Tongue (tissue), 2 donors: ENCODE data around the gene SIGLECL1. TPM values are rescaled to one million over a fixed set of nuclear protein-coding genes. Genes with fewer than 3 reads are reported as not detected.

Experiments used
- DNase-seq: peaks from one replicate; pipeline ENCODE4 v3.0.0-alpha.2; 2015
- total RNA-seq: library from RNA; depleted of rRNA; stranded (reverse); fragments of >200 nt; gene quantifications from one replicate; pipeline ENCODE4 v1.2.3, GENCODE V29; 2014

SIGLECL1 gene
- total RNA-seq, 1 donor from 2014 or later: not detected

GRCh38 chr19:51253088-51253806 is 2.4 kb downstream of the SIGLECL1 start:
- DNase-seq: no peak

- no peak for DNase-seq
Observed at GRCh38 chr19:51256155-51256625, 5.3 kb downstream of the SIGLECL1 start.

GRCh38 chr19:51257471-51257870 is 6.6 kb downstream of the SIGLECL1 start:
- no peak for DNase-seq

- no peak for DNase-seq
Observed at GRCh38 chr19:51258165-51259160, 7.6 kb downstream of the SIGLECL1 start.

GRCh38 chr19:51259348-51260245 is 8.7 kb downstream of the SIGLECL1 start:
- DNase-seq: peak; percentile 43

GRCh38 chr19:51263808-51264207 is 12.9 kb downstream of the SIGLECL1 start:
- no peak for DNase-seq

GRCh38 chr19:51271067-51271466 is 20.2 kb downstream of the SIGLECL1 start:
- peak; percentile 7 for DNase-seq

GRCh38 chr19:51272183-51272810 is 21.4 kb downstream of the SIGLECL1 start:
- no peak for DNase-seq

GRCh38 chr19:51274049-51274770 is 23.3 kb downstream of the SIGLECL1 start:
- DNase-seq: no peak

- DNase-seq: no peak
Observed at GRCh38 chr19:51277112-51277511, 26.2 kb downstream of the SIGLECL1 start.

GRCh38 chr19:51282335-51282734 is 31.5 kb downstream of the SIGLECL1 start:
- DNase-seq: no peak

GRCh38 chr19:51285682-51286081 is 34.8 kb downstream of the SIGLECL1 start:
- DNase-seq: no peak

GRCh38 chr19:51289635-51290034 is 38.8 kb downstream of the SIGLECL1 start:
- DNase-seq: no peak

- DNase-seq: peak; percentile 45
Observed at GRCh38 chr19:51292971-51293370, 42.1 kb downstream of the SIGLECL1 start.

- DNase-seq: no peak
Observed at GRCh38 chr19:51293571-51294210, 42.8 kb downstream of the SIGLECL1 start.

GRCh38 chr19:51294211-51294976 is 43.5 kb downstream of the SIGLECL1 start:
- DNase-seq: no peak

- DNase-seq: no peak
Observed at GRCh38 chr19:51294977-51295375, 44.1 kb downstream of the SIGLECL1 start.

GRCh38 chr19:51295382-51296126 is 44.7 kb downstream of the SIGLECL1 start:
- DNase-seq: no peak
